Kidney epithelial cell (primary cell): Measurements from ENCODE around the gene GMPR2. TPM values are rescaled to one million over a fixed set of nuclear protein-coding genes. Genes with fewer than 3 reads are reported as not detected.
"Not testable (repeated sequence)": the region's sequence is repeated elsewhere in the genome, so short reads cannot be mapped to it uniquely, and the experiment has no call there.

Source experiments
- DNase-seq: peaks from one replicate; pipeline ENCODE4 v3.0.0-alpha.2; 2010; ENCODE audit warnings: low read depth
- H3K27me3 ChIP-seq: 2 replicates; pipeline ENCODE4 v1.6.0; 2011; ENCODE audit warnings: low read length; ENCODE audit not compliant: control insufficient read depth, insufficient read depth
- H3K36me3 ChIP-seq: 2 replicates; pipeline ENCODE4 v1.5.1; 2011; ENCODE audit warnings: low read length; ENCODE audit not compliant: control insufficient read depth, insufficient read depth
- H3K4me3 ChIP-seq: 2 replicates; pipeline ENCODE4 v1.5.1; 2011; ENCODE audit warnings: low read depth, mild to moderate bottlenecking, control low read depth, low read length
- total RNA-seq: library from RNA; depleted of rRNA; stranded (reverse); fragments of >200 nt; gene quantifications from 2 replicates; pipeline ENCODE4 v1.2.3, GENCODE V29; 2015
- TF ChIP-seq, protein P1 (sequence below): IDR thresholded peaks from 2 replicates; pipeline ENCODE4 v1.5.1; 2011; ENCODE audit warnings: mild to moderate bottlenecking, moderate library complexity, low read length, control low read depth, inconsistent platforms; ENCODE audit not compliant: insufficient read depth, poor library complexity, severe bottlenecking

GMPR2 gene
- total RNA-seq, 1 donor from 2014 or later, result 54.7 TPM

- no peak for DNase-seq
- peaks cover 3% of the 10 kb centered on the region for H3K36me3 ChIP-seq
- TF ChIP-seq, protein P1, sequence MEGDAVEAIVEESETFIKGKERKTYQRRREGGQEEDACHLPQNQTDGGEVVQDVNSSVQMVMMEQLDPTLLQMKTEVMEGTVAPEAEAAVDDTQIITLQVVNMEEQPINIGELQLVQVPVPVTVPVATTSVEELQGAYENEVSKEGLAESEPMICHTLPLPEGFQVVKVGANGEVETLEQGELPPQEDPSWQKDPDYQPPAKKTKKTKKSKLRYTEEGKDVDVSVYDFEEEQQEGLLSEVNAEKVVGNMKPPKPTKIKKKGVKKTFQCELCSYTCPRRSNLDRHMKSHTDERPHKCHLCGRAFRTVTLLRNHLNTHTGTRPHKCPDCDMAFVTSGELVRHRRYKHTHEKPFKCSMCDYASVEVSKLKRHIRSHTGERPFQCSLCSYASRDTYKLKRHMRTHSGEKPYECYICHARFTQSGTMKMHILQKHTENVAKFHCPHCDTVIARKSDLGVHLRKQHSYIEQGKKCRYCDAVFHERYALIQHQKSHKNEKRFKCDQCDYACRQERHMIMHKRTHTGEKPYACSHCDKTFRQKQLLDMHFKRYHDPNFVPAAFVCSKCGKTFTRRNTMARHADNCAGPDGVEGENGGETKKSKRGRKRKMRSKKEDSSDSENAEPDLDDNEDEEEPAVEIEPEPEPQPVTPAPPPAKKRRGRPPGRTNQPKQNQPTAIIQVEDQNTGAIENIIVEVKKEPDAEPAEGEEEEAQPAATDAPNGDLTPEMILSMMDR, result no peak
These were observed 36.4 kb upstream of the GMPR2 start for GRCh38 chr14:24196071-24197055.

DNA sequence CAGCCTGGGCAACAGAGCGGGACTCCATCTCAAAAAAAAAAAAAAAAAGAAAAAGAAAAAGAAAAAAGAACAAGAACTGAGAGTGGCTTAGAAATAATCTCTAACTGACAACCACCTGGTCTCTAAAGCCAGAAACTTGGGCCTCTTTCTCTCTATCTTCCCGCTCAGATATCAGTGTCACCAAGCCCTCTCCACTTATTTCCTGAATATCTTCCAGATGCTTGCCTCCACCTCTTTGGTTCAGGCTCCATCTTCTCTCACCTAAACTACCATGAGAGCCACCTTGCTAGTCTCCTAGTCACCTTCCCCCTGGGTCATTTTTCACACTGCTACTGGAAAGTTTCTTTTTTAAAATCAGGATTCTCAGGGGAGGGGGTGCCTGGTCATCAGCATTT is 35.7 kb upstream of the GMPR2 start:
- TF ChIP-seq, protein P1, result no peak
- Histone ChIP-seq H3K36me3 (peaks cover 3% of the 10 kb centered on the region), H3K27me3 (no peaks in the 10 kb centered on the region), H3K4me3 (no peak overlapping the region)
- DNase-seq, result no peak

More at GRCh38 chr14:24196071-24197055, 36.4 kb upstream of the GMPR2 start:
- Histone ChIP-seq H3K4me3 (peak overlapping the region; percentile 92), H3K27me3 (no peaks in the 10 kb centered on the region)

- no peak for DNase-seq
- peaks cover 1% of the 10 kb centered on the region for H3K36me3 ChIP-seq
- TF ChIP-seq, protein P1, result no peak
- no peaks in the 10 kb centered on the region for H3K27me3 ChIP-seq
- H3K4me3 ChIP-seq, result no peak overlapping the region
These were observed 33.8 kb upstream of the GMPR2 start for GRCh38 chr14:24198814-24199524.

DNA sequence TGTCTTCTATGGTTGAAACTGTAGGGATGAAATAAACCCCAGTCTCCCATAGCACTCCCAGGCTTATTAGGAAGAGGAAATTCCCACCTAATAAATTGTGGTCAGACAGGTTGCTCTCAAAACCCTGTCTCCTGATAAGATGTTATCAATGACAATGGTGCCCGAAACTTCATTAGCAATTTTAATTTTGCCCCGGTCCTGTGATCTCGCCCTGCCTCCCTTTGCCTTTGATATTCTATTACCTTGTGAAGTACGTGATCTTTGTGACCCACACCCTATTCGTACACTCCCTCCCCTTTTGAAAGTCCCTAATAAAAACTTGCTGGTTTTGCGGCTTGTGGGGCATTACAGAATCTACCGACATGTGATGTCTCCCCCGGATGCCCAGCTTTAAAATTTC is 30.2 kb upstream of the GMPR2 start:
- H3K36me3 ChIP-seq, DNase-seq, H3K4me3 ChIP-seq, H3K27me3 ChIP-seq: not testable (repeated sequence)

DNA sequence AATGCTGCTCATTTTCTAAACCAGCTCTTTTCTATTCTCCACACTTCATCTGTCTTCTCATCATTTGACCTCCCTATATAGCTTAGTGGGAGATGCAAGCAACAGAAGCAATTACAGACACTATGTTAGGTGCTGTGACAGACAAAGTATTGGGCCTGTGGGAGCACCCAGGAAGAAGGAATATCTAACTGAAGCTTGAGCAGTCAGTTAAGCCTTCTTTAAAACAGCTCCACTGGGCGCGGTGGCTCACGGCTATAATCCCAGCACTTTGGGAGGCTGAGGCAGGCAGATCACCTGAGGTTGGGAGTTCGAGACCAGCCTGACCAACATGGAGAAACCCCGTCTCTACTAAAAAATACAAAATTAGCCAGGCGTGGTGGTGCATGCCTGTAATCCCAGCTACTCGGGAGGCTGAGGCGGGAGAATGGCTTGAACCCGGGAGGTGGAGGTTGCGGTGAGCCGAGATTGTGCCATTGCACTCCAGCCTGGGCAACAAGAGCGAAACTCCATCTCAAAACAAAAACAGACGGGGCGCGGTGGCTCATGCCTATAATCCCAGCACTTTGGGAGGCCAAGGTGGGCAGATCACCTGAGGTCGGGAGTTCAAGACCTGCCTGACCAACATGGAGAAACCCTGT is 29.4 kb upstream of the GMPR2 start:
- DNase-seq, H3K36me3 ChIP-seq, H3K27me3 ChIP-seq, H3K4me3 ChIP-seq: not testable (repeated sequence)

DNA sequence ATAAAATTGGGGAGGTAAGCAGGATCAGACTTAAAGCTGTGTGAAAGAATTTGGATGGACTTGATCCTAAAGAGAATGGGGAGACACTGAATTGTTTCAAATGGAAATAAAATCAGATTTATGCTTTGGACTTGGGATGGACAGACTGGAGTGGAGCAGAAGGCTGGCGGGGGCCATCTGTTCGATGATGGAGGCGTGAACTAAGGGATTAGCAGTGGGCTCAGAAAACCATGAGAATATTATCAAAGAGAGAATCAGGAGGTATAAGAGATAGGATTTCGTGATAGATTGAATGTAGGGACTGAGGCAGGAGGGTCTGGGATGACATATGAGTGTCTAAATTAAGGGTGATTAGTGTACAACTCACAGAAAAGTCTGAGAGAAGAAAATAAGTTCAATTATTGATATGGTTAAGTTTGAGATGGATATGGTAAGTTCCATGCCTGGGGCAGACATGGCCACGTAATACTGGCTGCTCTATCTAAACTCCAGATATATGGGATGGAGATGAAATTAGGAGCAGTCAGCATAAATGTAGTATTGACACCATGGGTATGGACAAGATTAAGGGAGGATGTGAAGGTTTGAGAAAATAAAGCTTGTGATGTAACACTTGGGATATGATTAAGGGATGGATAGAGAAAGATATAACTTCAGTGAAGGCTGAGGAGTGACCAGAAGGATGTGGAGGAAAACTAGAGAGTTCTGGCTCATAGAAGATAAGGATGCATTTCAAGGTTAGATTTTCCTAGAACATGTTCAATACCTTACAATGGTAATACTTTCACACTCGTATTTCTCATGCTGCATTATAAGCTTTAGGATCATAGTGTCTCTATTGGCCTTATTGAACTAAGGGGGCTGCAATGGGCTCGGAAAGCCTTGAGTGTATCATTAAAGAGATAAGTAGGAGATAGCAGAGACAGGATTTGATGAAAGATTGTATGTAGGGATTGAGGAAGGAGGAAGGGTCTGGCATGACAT is 28.3 kb upstream of the GMPR2 start:
- no peak overlapping the region for H3K4me3 ChIP-seq

More for the DNA sequence above, 28.3 kb upstream of the GMPR2 start:
- Histone ChIP-seq H3K27me3 (no peaks in the 10 kb centered on the region), H3K36me3 (no peaks in the 10 kb centered on the region)
- TF ChIP-seq, protein P1, result no peak
- no peak for DNase-seq
